Measurements from ENCODE around the gene NDUFA5.
A peak's percentile ranks its signal among the peaks of the same experiment; 100 is the strongest.

NDUFA5 gene

DNA sequence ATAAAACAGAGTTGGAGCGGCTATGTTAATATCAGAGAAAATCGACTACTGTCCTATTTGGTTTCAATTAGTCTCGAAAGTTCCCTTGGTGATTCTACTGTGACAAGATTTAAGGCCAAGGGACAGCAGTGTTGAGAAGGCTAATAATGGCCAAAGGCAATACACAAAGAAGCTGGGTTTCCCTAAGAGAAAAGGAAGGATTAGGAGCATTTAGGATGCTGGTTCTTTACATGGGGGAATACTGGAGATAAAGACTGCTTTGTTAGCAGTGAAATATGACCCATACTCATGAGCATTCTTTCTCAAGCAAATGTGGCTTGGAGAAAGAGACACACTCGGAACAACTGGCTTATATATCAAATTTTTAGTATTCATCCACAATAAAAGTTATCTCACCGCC lies 55.4 kb downstream of the NDUFA5 start:
- TF ChIP-seq, protein P1, sequence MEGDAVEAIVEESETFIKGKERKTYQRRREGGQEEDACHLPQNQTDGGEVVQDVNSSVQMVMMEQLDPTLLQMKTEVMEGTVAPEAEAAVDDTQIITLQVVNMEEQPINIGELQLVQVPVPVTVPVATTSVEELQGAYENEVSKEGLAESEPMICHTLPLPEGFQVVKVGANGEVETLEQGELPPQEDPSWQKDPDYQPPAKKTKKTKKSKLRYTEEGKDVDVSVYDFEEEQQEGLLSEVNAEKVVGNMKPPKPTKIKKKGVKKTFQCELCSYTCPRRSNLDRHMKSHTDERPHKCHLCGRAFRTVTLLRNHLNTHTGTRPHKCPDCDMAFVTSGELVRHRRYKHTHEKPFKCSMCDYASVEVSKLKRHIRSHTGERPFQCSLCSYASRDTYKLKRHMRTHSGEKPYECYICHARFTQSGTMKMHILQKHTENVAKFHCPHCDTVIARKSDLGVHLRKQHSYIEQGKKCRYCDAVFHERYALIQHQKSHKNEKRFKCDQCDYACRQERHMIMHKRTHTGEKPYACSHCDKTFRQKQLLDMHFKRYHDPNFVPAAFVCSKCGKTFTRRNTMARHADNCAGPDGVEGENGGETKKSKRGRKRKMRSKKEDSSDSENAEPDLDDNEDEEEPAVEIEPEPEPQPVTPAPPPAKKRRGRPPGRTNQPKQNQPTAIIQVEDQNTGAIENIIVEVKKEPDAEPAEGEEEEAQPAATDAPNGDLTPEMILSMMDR (conservative IDR thresholded peaks at IDR 0.05; ENCODE audit: low read depth, low read length), result no peak
- no peak overlapping the region for H3K4me3 ChIP-seq (ENCODE audit: low read length)
- no peak for DNase-seq (ENCODE audit: low read depth)

- DNase-seq (ENCODE audit: low read depth), result no peak
- TF ChIP-seq, protein P1 (conservative IDR thresholded peaks at IDR 0.05; ENCODE audit: low read depth, low read length), result no peak
- no peak overlapping the region for H3K4me3 ChIP-seq (ENCODE audit: low read length)
Observed at GRCh38 chr7:123500878-123501489, 56.6 kb downstream of the NDUFA5 start.

DNA sequence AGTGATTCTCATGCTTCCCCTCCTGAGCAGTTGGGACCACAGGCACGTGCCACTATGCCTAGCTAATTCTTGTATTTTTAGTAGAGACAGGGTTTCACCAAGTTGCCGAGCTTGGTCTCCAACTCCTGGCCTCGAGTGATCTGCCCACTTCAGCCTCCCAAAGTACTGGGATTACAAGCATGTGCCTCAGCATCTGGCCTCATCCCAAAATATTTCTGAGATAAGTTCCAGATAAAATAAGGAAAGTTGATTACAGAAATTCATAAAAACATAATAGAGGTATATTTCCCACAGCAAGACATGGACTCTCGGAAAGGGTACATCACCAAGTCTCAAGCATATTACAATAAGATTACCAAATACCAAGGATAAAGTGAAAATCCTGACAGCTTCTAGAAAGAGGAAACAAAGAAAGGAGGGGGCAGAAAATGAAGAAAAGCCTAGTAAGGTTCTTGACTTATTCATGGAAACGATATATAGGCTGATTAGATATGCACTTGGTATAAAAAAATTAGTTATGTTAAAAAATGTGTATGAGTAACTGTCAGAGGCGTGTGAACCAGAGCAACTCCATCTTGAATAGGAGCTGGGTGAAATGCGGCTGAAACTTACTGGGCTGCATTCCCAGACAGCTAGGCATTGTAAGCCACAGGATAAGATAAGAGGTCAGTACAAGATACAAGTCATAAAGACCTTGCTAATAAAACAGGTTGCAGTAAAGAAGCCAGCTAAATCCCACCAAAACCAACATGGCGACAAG lies 58.2 kb downstream of the NDUFA5 start:
- no peak overlapping the region for H3K4me3 ChIP-seq (ENCODE audit: low read length)
- DNase-seq (ENCODE audit: low read depth), result no peak
- TF ChIP-seq, protein P1 (conservative IDR thresholded peaks at IDR 0.05; ENCODE audit: low read depth, low read length), result no peak

- H3K4me3 ChIP-seq (ENCODE audit: low read length), result no peak overlapping the region
- TF ChIP-seq, protein P1 (conservative IDR thresholded peaks at IDR 0.05; ENCODE audit: low read depth, low read length), result no peak
- DNase-seq (ENCODE audit: low read depth), result no peak
Observed at GRCh38 chr7:123498601-123499000, 59.0 kb downstream of the NDUFA5 start.

DNA sequence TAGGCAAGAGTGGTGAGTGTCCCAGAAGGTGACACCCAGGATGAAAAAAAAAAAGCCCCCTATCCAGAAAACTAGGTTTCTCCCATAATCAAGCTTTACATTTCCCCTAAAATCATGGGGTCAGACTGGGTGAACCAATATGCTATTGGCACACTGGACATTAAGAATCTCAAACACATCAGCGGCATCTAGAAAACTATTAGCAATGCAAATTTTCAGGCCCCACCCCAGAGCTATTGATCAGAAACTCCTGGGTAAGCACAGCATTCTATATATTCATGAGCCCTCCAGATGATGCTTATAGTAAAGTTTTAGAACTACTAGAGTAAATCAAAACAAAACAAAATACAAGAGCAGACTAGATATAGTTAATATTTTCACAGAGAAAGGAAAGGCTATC lies 59.6 kb downstream of the NDUFA5 start:
- DNase-seq (ENCODE audit: low read depth), result no peak
- no peak overlapping the region for H3K4me3 ChIP-seq (ENCODE audit: low read length)
- TF ChIP-seq, protein P1 (conservative IDR thresholded peaks at IDR 0.05; ENCODE audit: low read depth, low read length), result no peak

GRCh38 chr7:123494193-123494796 lies 63.3 kb downstream of the NDUFA5 start:
- TF ChIP-seq, protein P1 (conservative IDR thresholded peaks at IDR 0.05; ENCODE audit: low read depth, low read length), result peak; percentile 60
- DNase-seq (ENCODE audit: low read depth), result peak; percentile 4
- no peak overlapping the region for H3K4me3 ChIP-seq (ENCODE audit: low read length)
